GM18520 (cell line): ENCODE results near the gene PKP2.

Source experiments
- ATAC-seq: cut with Tn5 transposase; IDR thresholded peaks from one replicate; pipeline ENCODE4 v1.9.1; 2021; ENCODE audit not compliant: unreplicated experiment

Gene PKP2

DNA sequence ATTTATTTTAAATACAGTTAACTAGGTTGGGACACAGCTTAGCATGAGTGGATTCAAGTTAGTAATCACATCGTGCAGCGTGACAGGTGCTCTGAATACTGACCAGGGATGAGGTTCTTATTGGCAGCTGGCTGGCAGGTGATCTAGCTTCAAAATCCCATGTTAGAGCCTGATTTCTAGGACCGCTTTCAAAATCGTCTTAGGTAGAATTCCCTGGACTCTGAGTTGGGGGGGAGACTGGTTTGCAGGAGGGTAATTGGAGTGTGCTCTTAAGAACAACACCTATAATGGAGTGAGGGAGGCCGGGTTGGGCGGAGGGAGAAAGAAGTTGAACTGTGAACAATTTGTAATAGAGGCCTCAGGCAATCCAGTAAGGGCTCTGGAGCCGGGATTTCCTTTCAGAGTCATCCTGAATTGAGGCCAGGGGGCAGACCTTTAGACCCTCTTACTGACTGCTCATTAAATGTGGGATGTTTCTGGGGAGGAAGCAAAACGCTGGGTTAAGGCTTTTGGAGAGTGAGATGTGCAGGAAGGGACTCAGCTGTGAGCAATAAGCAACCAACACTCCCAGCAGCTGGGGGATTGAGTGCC, 140.0 kb downstream of the PKP2 start:
- no peak for ATAC-seq

DNA sequence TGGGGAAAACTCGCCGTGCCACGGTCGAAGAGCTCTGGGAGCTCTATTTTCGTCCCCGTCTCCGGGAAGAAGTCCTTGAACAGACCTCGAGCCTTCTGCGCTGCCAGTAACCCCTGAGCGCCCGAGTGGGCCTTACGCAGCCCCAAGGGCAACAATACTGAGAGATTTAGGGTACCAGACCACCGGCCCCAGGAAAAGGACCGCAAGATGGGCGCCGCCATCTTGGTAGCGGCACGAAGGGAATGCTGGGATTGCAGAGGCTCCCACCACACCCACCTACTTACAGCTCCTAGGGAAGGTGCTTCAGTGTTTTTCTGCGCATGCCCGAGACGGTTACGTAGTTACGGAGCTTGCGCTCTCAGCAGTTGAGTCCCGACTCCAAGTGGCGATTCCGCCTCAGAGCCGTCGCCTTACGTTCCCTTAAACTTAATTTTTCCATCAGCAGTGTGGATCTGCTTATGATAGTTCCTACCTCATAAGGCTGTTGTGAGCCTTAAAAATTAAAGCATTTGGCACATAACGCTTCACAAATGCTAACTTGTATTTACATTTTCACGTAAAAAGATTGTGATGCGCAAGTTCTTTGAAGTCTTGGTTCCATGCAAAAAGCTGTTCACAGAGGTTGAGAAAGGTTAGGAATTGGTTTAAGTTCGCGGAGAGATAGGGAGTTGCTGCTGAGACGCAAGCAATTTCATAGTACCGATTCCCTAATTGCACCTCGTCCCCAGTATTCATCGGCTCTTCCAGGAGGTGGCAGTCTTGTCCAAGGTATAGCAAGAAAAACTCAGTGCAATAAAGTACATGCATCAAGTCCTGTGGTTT, 140.7 kb downstream of the PKP2 start, which contains the start of gene YARS2:
YARS2 (minus strand) TSS at position 244 of the 822 bp plus-strand sequence; CDS start at position 221, 23 bp downstream.
- peak; percentile 84 for ATAC-seq

GRCh38 chr12:32755051-32755653, 141.4 kb downstream of the PKP2 start:
- peak; percentile 54 for ATAC-seq

- no peak for ATAC-seq
Measured at GRCh38 chr12:32754111-32754510, 142.5 kb downstream of the PKP2 start.

DNA sequence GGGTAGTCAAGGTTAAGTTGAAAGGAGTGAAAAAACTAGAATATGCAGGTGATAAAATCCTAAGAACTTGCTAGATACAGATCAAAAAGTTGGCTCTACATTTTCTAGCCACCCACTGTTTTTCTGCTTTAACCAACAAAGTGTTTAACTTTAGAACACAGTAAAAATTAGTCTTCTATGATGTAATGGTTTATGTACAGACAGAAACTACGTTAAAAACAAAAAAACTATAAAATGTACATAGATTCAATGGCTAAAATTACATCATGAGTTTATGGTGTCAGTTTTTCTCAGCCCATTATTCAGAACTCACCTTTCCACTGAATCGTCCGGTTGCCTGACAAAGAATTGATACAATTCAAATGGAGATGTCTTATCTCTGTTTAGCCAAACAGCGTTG, 143.0 kb downstream of the PKP2 start:
- ATAC-seq, result no peak

GRCh38 chr12:32743264-32743663, 153.3 kb downstream of the PKP2 start:
- ATAC-seq, result no peak

- ATAC-seq, result no peak
Measured at GRCh38 chr12:32742133-32742532, 154.4 kb downstream of the PKP2 start.
